ENCODE measurements around the gene AGAP1. TPM values are rescaled to one million over a fixed set of nuclear protein-coding genes. Genes with fewer than 3 reads are reported as not detected.

Gene AGAP1
- total RNA-seq, 1 donor from 2014 or later = 43.8 TPM

GRCh38 chr2:235766278-235766677 lies 272.4 kb downstream of the AGAP1 start:
- TF ChIP-seq, protein P1, sequence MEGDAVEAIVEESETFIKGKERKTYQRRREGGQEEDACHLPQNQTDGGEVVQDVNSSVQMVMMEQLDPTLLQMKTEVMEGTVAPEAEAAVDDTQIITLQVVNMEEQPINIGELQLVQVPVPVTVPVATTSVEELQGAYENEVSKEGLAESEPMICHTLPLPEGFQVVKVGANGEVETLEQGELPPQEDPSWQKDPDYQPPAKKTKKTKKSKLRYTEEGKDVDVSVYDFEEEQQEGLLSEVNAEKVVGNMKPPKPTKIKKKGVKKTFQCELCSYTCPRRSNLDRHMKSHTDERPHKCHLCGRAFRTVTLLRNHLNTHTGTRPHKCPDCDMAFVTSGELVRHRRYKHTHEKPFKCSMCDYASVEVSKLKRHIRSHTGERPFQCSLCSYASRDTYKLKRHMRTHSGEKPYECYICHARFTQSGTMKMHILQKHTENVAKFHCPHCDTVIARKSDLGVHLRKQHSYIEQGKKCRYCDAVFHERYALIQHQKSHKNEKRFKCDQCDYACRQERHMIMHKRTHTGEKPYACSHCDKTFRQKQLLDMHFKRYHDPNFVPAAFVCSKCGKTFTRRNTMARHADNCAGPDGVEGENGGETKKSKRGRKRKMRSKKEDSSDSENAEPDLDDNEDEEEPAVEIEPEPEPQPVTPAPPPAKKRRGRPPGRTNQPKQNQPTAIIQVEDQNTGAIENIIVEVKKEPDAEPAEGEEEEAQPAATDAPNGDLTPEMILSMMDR (IDR thresholded peaks at IDR 0.05) = peak; percentile 86
- H3K27me3 Mint-ChIP-seq (ENCODE audit: unreplicated experiment) = no peaks in the 10 kb centered on the region
- H3K36me3 Mint-ChIP-seq (ENCODE audit: unreplicated experiment) = peaks cover 4% of the 10 kb centered on the region
- peak; percentile 91 for DNase-seq (ENCODE audit: extremely low spot score, unreplicated experiment)
- no peak overlapping the region for H3K4me3 Mint-ChIP-seq (ENCODE audit: unreplicated experiment)
- peaks cover 5% of the 10 kb centered on the region for H3K4me1 Mint-ChIP-seq (ENCODE audit: unreplicated experiment)
- H3K27ac Mint-ChIP-seq (ENCODE audit: unreplicated experiment) = peak overlapping the region; percentile 45
- no peaks in the 10 kb centered on the region for H3K9me3 Mint-ChIP-seq (ENCODE audit: unreplicated experiment)

DNA sequence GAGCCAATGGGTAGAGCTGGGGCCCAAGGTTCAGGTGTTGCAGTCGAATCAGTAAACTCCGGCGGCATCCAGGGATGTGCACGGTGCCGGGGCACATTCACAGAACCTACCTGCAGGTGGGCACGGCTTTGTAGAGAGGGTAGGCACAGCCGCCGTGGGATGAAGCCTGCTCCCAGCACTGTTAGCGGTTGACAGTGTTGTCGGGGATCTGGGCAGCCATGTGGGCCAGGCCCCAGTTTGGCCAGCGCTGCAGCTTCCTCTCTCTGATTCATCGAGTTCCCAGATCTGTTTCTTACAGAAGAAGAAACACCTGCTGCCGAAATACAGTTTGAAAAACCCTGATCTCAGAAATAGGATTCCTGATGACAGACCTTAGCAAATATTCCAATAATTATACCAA lies 274.8 kb downstream of the AGAP1 start:
- no peak for DNase-seq (ENCODE audit: extremely low spot score, unreplicated experiment)
- H3K4me1 Mint-ChIP-seq (ENCODE audit: unreplicated experiment) = peaks cover 5% of the 10 kb centered on the region

GRCh38 chr2:235769046-235769445 lies 275.2 kb downstream of the AGAP1 start:
- Mint-ChIP-seq H3K4me3 (ENCODE audit: unreplicated experiment) (no peak overlapping the region), H3K4me1 (ENCODE audit: unreplicated experiment) (peaks cover 5% of the 10 kb centered on the region), H3K27ac (ENCODE audit: unreplicated experiment) (peak overlapping the region; percentile 47), H3K27me3 (ENCODE audit: unreplicated experiment) (no peaks in the 10 kb centered on the region), H3K36me3 (ENCODE audit: unreplicated experiment) (peaks cover 10% of the 10 kb centered on the region), H3K9me3 (ENCODE audit: unreplicated experiment) (no peaks in the 10 kb centered on the region)
- TF ChIP-seq, protein P1 (IDR thresholded peaks at IDR 0.05) = no peak
- no peak for DNase-seq (ENCODE audit: extremely low spot score, unreplicated experiment)

More for the DNA sequence above, 274.8 kb downstream of the AGAP1 start:
- Mint-ChIP-seq H3K9me3 (ENCODE audit: unreplicated experiment) (no peaks in the 10 kb centered on the region), H3K4me3 (ENCODE audit: unreplicated experiment) (no peak overlapping the region), H3K27me3 (ENCODE audit: unreplicated experiment) (no peaks in the 10 kb centered on the region), H3K36me3 (ENCODE audit: unreplicated experiment) (peaks cover 7% of the 10 kb centered on the region), H3K27ac (ENCODE audit: unreplicated experiment) (no peak overlapping the region)
- TF ChIP-seq, protein P1 (IDR thresholded peaks at IDR 0.05) = no peak

DNA sequence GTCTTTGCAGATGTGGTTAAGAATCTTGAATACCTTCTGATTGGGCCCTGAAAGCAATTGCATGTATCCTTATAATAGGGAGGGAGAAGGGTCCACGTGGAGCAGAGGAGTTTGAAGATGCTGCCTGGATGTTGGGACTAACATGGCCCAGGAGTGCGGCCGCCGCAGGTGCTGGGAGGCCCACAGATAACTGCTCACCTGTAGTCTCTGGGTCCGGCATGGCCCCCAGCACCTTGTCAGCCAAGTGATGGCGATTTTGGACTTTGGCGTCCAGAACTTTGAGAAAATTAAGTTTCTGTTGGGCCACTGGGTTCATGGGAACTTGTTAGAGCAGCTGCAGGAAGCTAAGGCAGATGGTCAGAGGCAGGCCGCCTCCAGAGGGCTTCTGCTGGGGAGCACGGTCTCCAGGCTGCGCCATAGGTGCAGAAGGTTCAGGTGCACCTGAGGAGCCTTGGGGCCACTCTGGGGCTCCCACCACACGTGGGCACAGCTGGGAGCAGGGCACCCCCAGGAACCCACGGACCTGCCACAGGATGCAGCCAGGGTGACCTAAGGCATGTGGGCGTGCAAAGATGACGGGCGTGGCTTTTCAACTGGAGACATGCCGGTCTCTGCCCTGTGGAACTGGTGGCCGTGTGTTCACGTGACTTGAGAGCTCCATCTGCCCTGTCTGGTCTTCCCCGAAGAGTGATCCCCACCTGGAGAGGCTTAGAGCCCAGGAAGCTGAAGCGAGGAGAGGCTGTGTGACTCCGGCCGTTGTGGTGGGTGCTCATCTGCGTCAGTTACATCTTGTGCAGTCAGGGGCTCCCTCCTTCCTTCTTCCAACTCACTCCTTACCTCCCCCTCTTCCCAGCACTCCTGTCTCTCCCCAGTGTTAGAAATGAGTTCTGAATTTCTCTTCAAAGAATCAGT lies 277.3 kb downstream of the AGAP1 start:
- Mint-ChIP-seq H3K4me3 (ENCODE audit: unreplicated experiment) (no peak overlapping the region), H3K4me1 (ENCODE audit: unreplicated experiment) (peaks cover 5% of the 10 kb centered on the region), H3K27ac (ENCODE audit: unreplicated experiment) (no peak overlapping the region), H3K36me3 (ENCODE audit: unreplicated experiment) (peaks cover 10% of the 10 kb centered on the region), H3K9me3 (ENCODE audit: unreplicated experiment) (no peaks in the 10 kb centered on the region), H3K27me3 (ENCODE audit: unreplicated experiment) (no peaks in the 10 kb centered on the region)
- DNase-seq (ENCODE audit: extremely low spot score, unreplicated experiment) = no peak
- TF ChIP-seq, protein P1 (IDR thresholded peaks at IDR 0.05) = no peak

GRCh38 chr2:235773188-235773928 lies 279.5 kb downstream of the AGAP1 start:
- no peak for DNase-seq (ENCODE audit: extremely low spot score, unreplicated experiment)
- Mint-ChIP-seq H3K4me3 (ENCODE audit: unreplicated experiment) (no peak overlapping the region), H3K36me3 (ENCODE audit: unreplicated experiment) (peaks cover 8% of the 10 kb centered on the region), H3K9me3 (ENCODE audit: unreplicated experiment) (no peaks in the 10 kb centered on the region), H3K4me1 (ENCODE audit: unreplicated experiment) (no peaks in the 10 kb centered on the region), H3K27me3 (ENCODE audit: unreplicated experiment) (no peaks in the 10 kb centered on the region), H3K27ac (ENCODE audit: unreplicated experiment) (no peak overlapping the region)
- TF ChIP-seq, protein P1 (IDR thresholded peaks at IDR 0.05) = no peak

All from osteocyte (in vitro differentiated cells).